ENCODE data around the gene PDILT.
"Not testable (repeated sequence)": the region's sequence is repeated elsewhere in the genome, so short reads cannot be mapped to it uniquely, and the experiment has no call there.

The PDILT gene

GRCh38 chr16:20424129-20424866 is 19.8 kb upstream of the PDILT start:
- H3K4me3 ChIP-seq (ENCODE audit: low read depth, low read length): no peak overlapping the region
- no peak for DNase-seq (ENCODE audit: low read depth)
- no peak for TF ChIP-seq CTCF (conservative IDR thresholded peaks at IDR 0.05; ENCODE audit: low read depth, low read length)

- not testable (repeated sequence) for DNase-seq (ENCODE audit: low read depth); H3K4me3 ChIP-seq (ENCODE audit: low read depth, low read length)
Observed at GRCh38 chr16:20423772-20424128, 19.2 kb upstream of the PDILT start.

GRCh38 chr16:20421748-20422147 is 17.2 kb upstream of the PDILT start:
- DNase-seq (ENCODE audit: low read depth); H3K4me3 ChIP-seq (ENCODE audit: low read depth, low read length): not testable (repeated sequence)

- H3K4me3 ChIP-seq (ENCODE audit: low read depth, low read length); DNase-seq (ENCODE audit: low read depth): not testable (repeated sequence)
Observed at GRCh38 chr16:20419093-20419492, 14.6 kb upstream of the PDILT start.

- TF ChIP-seq CTCF (conservative IDR thresholded peaks at IDR 0.05; ENCODE audit: low read depth, low read length): no peak
- H3K4me3 ChIP-seq (ENCODE audit: low read depth, low read length): no peak overlapping the region
- no peak for DNase-seq (ENCODE audit: low read depth)
Observed at GRCh38 chr16:20415541-20415940, 11.0 kb upstream of the PDILT start.

GRCh38 chr16:20411055-20411454 is 6.5 kb upstream of the PDILT start:
- no peak for DNase-seq (ENCODE audit: low read depth)
- H3K4me3 ChIP-seq (ENCODE audit: low read depth, low read length): no peak overlapping the region
- TF ChIP-seq CTCF (conservative IDR thresholded peaks at IDR 0.05; ENCODE audit: low read depth, low read length): no peak

GRCh38 chr16:20410121-20410723 is 5.7 kb upstream of the PDILT start:
- no peak for TF ChIP-seq CTCF (conservative IDR thresholded peaks at IDR 0.05; ENCODE audit: low read depth, low read length)
- no peak overlapping the region for H3K4me3 ChIP-seq (ENCODE audit: low read depth, low read length)
- DNase-seq (ENCODE audit: low read depth): no peak

GRCh38 chr16:20409398-20410120 is 5.0 kb upstream of the PDILT start, which contains the start of gene ACSM5:
ACSM5 (plus strand) TSS chr16:20409534; CDS start chr16:20411485, 1,951 bp downstream.
- no peak for DNase-seq (ENCODE audit: low read depth)
- TF ChIP-seq CTCF (conservative IDR thresholded peaks at IDR 0.05; ENCODE audit: low read depth, low read length): no peak
- H3K4me3 ChIP-seq (ENCODE audit: low read depth, low read length): no peak within 1 kb of the TSS

All from choroid plexus epithelial cell (primary cell).